HG03095 (cell line): ENCODE data around the gene FSTL4.

Experiments used
- ATAC-seq: cut with Tn5 transposase; IDR thresholded peaks from one replicate; pipeline ENCODE4 v1.9.1; 2021; ENCODE audit warnings: moderate library complexity; ENCODE audit not compliant: unreplicated experiment

FSTL4 gene

GRCh38 chr5:133354323-133355185 is 257.8 kb downstream of the FSTL4 start:
- ATAC-seq, result no peak

GRCh38 chr5:133353741-133354140 is 258.6 kb downstream of the FSTL4 start:
- ATAC-seq, result no peak

GRCh38 chr5:133348406-133348805 is 263.9 kb downstream of the FSTL4 start:
- ATAC-seq, result no peak

- ATAC-seq, result peak; percentile 50
Measured at GRCh38 chr5:133347039-133347438, 265.3 kb downstream of the FSTL4 start.

GRCh38 chr5:133344266-133344665 is 268.1 kb downstream of the FSTL4 start:
- no peak for ATAC-seq

- no peak for ATAC-seq
Measured at GRCh38 chr5:133343196-133343595, 269.1 kb downstream of the FSTL4 start.

GRCh38 chr5:133341915-133342710 is 270.2 kb downstream of the FSTL4 start:
- ATAC-seq, result no peak

GRCh38 chr5:133341296-133341695 is 271.0 kb downstream of the FSTL4 start:
- no peak for ATAC-seq

GRCh38 chr5:133340822-133341221 is 271.5 kb downstream of the FSTL4 start:
- ATAC-seq, result no peak

GRCh38 chr5:133340002-133340755 is 272.2 kb downstream of the FSTL4 start:
- ATAC-seq, result no peak

- no peak for ATAC-seq
Measured at GRCh38 chr5:133338504-133339355, 273.6 kb downstream of the FSTL4 start.

GRCh38 chr5:133337795-133338445 is 274.4 kb downstream of the FSTL4 start:
- ATAC-seq, result no peak

- ATAC-seq, result no peak
Measured at GRCh38 chr5:133336969-133337410, 275.4 kb downstream of the FSTL4 start.

GRCh38 chr5:133336121-133336968 is 276.0 kb downstream of the FSTL4 start:
- no peak for ATAC-seq

GRCh38 chr5:133334796-133335639 is 277.3 kb downstream of the FSTL4 start:
- ATAC-seq, result no peak

- ATAC-seq, result no peak
Measured at GRCh38 chr5:133333326-133334150, 278.8 kb downstream of the FSTL4 start.

- ATAC-seq, result no peak
Measured at GRCh38 chr5:133332439-133333024, 279.8 kb downstream of the FSTL4 start.
